ENCODE data around the gene SEPTIN10.

The SEPTIN10 gene

GRCh38 chr2:109529532-109530449 lies 84.0 kb downstream of the SEPTIN10 start:
- no peak overlapping the region for H3K9ac ChIP-seq (ENCODE audit: low read depth, low read length, poor library complexity, severe bottlenecking)
- no peaks in the 10 kb centered on the region for H3K27me3 ChIP-seq (ENCODE audit: insufficient read depth, low read length, poor library complexity, severe bottlenecking)
- no peak overlapping the region for H3K4me2 ChIP-seq (ENCODE audit: low read depth, low read length, poor library complexity, severe bottlenecking)
- H3K9me3 ChIP-seq (ENCODE audit: insufficient read depth, low read depth, low read length): no peaks in the 10 kb centered on the region
- H3K9me2 ChIP-seq (replicated peaks; ENCODE audit: low read depth, low read length): no peaks in the 10 kb centered on the region
- no peaks in the 10 kb centered on the region for H3F3A ChIP-seq (ENCODE audit: low read depth)
- no peaks in the 10 kb centered on the region for H3K4me1 ChIP-seq (ENCODE audit: insufficient read depth, low read length, poor library complexity, severe bottlenecking)
- H3K4me3 ChIP-seq (ENCODE audit: low read length, poor library complexity, severe bottlenecking): no peak overlapping the region
- no peaks in the 10 kb centered on the region for H3K79me2 ChIP-seq (ENCODE audit: insufficient read depth, low read length)
- no peak for TF ChIP-seq CTCF (conservative IDR thresholded peaks at IDR 0.05; ENCODE audit: low read length)
- TF ChIP-seq EZH2phosphoT487 (IDR thresholded peaks at IDR 0.05; ENCODE audit: borderline replicate concordance): no peak
- H2AFZ ChIP-seq (ENCODE audit: low read length): no peak overlapping the region
- H4K20me1 ChIP-seq (ENCODE audit: insufficient read depth, low read length, poor library complexity, severe bottlenecking): no peaks in the 10 kb centered on the region
- no peaks in the 10 kb centered on the region for H3K36me3 ChIP-seq (ENCODE audit: insufficient read depth, low read length)

- Histone ChIP-seq H3K79me2 (ENCODE audit: insufficient read depth, low read length) (no peaks in the 10 kb centered on the region), H3K27me3 (ENCODE audit: insufficient read depth, low read length, poor library complexity, severe bottlenecking) (no peaks in the 10 kb centered on the region), H3K4me3 (ENCODE audit: low read length, poor library complexity, severe bottlenecking) (no peak overlapping the region), H3K9me3 (ENCODE audit: insufficient read depth, low read depth, low read length) (no peaks in the 10 kb centered on the region), H3K4me1 (ENCODE audit: insufficient read depth, low read length, poor library complexity, severe bottlenecking) (no peaks in the 10 kb centered on the region), H3K9ac (ENCODE audit: low read depth, low read length, poor library complexity, severe bottlenecking) (no peak overlapping the region), H3F3A (ENCODE audit: low read depth) (no peaks in the 10 kb centered on the region), H3K4me2 (ENCODE audit: low read depth, low read length, poor library complexity, severe bottlenecking) (no peak overlapping the region), H3K36me3 (ENCODE audit: insufficient read depth, low read length) (no peaks in the 10 kb centered on the region), H2AFZ (ENCODE audit: low read length) (no peak overlapping the region), H4K20me1 (ENCODE audit: insufficient read depth, low read length, poor library complexity, severe bottlenecking) (no peaks in the 10 kb centered on the region), H3K9me2 (replicated peaks; ENCODE audit: low read depth, low read length) (no peaks in the 10 kb centered on the region)
- TF ChIP-seq EZH2phosphoT487 (IDR thresholded peaks at IDR 0.05; ENCODE audit: borderline replicate concordance): no peak
- TF ChIP-seq CTCF (conservative IDR thresholded peaks at IDR 0.05; ENCODE audit: low read length): no peak
These were observed 84.8 kb downstream of the SEPTIN10 start for GRCh38 chr2:109528811-109529501.

GRCh38 chr2:109527846-109528705 lies 85.7 kb downstream of the SEPTIN10 start:
- no peaks in the 10 kb centered on the region for H4K20me1 ChIP-seq (ENCODE audit: insufficient read depth, low read length, poor library complexity, severe bottlenecking)
- H2AFZ ChIP-seq (ENCODE audit: low read length): no peak overlapping the region
- no peak overlapping the region for H3K4me2 ChIP-seq (ENCODE audit: low read depth, low read length, poor library complexity, severe bottlenecking)
- no peaks in the 10 kb centered on the region for H3K9me2 ChIP-seq (replicated peaks; ENCODE audit: low read depth, low read length)
- no peaks in the 10 kb centered on the region for H3K36me3 ChIP-seq (ENCODE audit: insufficient read depth, low read length)
- TF ChIP-seq CTCF (conservative IDR thresholded peaks at IDR 0.05; ENCODE audit: low read length) (no peak), EZH2phosphoT487 (IDR thresholded peaks at IDR 0.05; ENCODE audit: borderline replicate concordance) (no peak)
- no peaks in the 10 kb centered on the region for H3F3A ChIP-seq (ENCODE audit: low read depth)
- H3K4me3 ChIP-seq (ENCODE audit: low read length, poor library complexity, severe bottlenecking): no peak overlapping the region
- H3K79me2 ChIP-seq (ENCODE audit: insufficient read depth, low read length): no peaks in the 10 kb centered on the region
- H3K4me1 ChIP-seq (ENCODE audit: insufficient read depth, low read length, poor library complexity, severe bottlenecking): no peaks in the 10 kb centered on the region
- no peaks in the 10 kb centered on the region for H3K9me3 ChIP-seq (ENCODE audit: insufficient read depth, low read depth, low read length)
- H3K27me3 ChIP-seq (ENCODE audit: insufficient read depth, low read length, poor library complexity, severe bottlenecking): no peaks in the 10 kb centered on the region
- H3K9ac ChIP-seq (ENCODE audit: low read depth, low read length, poor library complexity, severe bottlenecking): no peak overlapping the region

Measured in Loucy (cell line).